ENCODE results near the gene INKA2. TPM values are rescaled to one million over a fixed set of nuclear protein-coding genes. Genes with fewer than 3 reads are reported as not detected.

Gene INKA2
- total and polyA plus RNA-seq, 2 donors (not counting 1 experiment from before 2014, with no cell fraction given), result 3.5 to 25.4 TPM

DNA sequence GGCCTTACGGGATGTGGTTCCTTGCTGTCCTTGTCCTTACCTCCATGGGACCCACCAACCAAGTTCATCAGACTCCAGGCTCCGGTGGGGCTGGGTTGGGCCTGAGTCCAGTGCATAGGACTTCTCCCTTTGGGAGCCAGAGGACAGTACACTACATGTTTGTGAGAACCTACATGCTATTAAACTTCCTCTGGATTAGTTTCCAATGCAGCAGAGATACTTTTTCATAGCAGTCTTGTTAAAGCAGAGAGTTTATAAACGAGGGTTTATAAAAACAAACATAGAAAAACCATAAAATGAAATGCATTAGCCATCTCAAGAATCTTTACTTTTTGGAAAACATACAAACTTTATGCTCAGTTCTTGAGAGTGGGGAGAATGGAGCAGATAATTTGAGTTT, 33.4 kb downstream of the INKA2 start:
- TF ChIP-seq, protein P1, sequence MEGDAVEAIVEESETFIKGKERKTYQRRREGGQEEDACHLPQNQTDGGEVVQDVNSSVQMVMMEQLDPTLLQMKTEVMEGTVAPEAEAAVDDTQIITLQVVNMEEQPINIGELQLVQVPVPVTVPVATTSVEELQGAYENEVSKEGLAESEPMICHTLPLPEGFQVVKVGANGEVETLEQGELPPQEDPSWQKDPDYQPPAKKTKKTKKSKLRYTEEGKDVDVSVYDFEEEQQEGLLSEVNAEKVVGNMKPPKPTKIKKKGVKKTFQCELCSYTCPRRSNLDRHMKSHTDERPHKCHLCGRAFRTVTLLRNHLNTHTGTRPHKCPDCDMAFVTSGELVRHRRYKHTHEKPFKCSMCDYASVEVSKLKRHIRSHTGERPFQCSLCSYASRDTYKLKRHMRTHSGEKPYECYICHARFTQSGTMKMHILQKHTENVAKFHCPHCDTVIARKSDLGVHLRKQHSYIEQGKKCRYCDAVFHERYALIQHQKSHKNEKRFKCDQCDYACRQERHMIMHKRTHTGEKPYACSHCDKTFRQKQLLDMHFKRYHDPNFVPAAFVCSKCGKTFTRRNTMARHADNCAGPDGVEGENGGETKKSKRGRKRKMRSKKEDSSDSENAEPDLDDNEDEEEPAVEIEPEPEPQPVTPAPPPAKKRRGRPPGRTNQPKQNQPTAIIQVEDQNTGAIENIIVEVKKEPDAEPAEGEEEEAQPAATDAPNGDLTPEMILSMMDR (conservative IDR thresholded peaks at IDR 0.05 in 1 of 2, IDR thresholded peaks at IDR 0.05 in 1 of 2; ENCODE audit: low read depth in 1 of 2, low read length in 2 of 2), result no peak
- TF ChIP-seq EZH2 (IDR thresholded peaks at IDR 0.05; ENCODE audit: low read length, missing control alignments), result no peak
- H4K20me1 ChIP-seq (ENCODE audit: control insufficient read depth, extremely low read depth, insufficient read depth, low read length), result no peaks in the 10 kb centered on the region
- no peak overlapping the region for H2AFZ ChIP-seq (ENCODE audit: low read length)
- no peaks in the 10 kb centered on the region for H3K9me3 ChIP-seq (ENCODE audit: control insufficient read depth, insufficient read depth, low read depth, low read length)
- no peak overlapping the region for H3K4me3 ChIP-seq (replicated peaks in 1 of 4; ENCODE audit: control extremely low read depth in 1 of 4, insufficient read depth in 1 of 4, low read depth in 3 of 4, low read length in 4 of 4)
- H3K9ac ChIP-seq (ENCODE audit: insufficient read depth, low read length), result no peak overlapping the region
- H3K36me3 ChIP-seq (ENCODE audit: control insufficient read depth, insufficient read depth, low read length), result peaks cover 3% of the 10 kb centered on the region
- H3K4me1 ChIP-seq (ENCODE audit: control insufficient read depth, extremely low read depth, insufficient read depth, low read length), result peaks cover 16% of the 10 kb centered on the region
- H3K27ac ChIP-seq (ENCODE audit: insufficient read depth, low read length), result peak overlapping the region; percentile 35
- H3K4me2 ChIP-seq (ENCODE audit: extremely low read depth, insufficient read depth, low read length), result no peak overlapping the region
- H3K79me2 ChIP-seq (ENCODE audit: control insufficient read depth, insufficient read depth, low read length), result no peaks in the 10 kb centered on the region
- no peaks in the 10 kb centered on the region for H3K27me3 ChIP-seq (ENCODE audit: control insufficient read depth, insufficient read depth, low read length)
- peak in 1 of 2 donors; percentile 39 for DNase-seq (ENCODE audit: low read depth in 2 of 2)

DNA sequence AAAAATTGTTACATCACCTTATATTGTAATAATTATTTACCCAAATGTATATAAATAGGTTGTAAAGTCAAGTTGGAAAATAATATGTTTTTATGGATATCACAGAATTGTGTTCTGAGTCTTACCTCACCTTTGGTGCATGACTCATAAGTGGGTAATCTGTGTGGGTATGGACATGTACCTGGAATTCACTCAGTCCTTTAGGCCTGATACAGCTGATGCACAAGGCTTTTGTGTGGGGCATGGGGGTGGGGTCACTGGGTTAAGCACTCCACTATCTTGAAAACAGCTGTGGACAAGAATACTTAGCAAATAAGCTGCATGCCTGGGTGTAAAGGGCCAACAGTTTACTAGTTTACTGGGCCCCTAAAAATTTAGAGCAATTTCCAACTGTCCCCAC, 34.4 kb downstream of the INKA2 start:
- Histone ChIP-seq H4K20me1 (ENCODE audit: control insufficient read depth, extremely low read depth, insufficient read depth, low read length) (no peaks in the 10 kb centered on the region), H3K9ac (ENCODE audit: insufficient read depth, low read length) (no peak overlapping the region), H3K4me2 (ENCODE audit: extremely low read depth, insufficient read depth, low read length) (no peak overlapping the region), H2AFZ (ENCODE audit: low read length) (no peak overlapping the region), H3K36me3 (ENCODE audit: control insufficient read depth, insufficient read depth, low read length) (peaks cover 6% of the 10 kb centered on the region), H3K27ac (ENCODE audit: insufficient read depth, low read length) (no peak overlapping the region), H3K79me2 (ENCODE audit: control insufficient read depth, insufficient read depth, low read length) (no peaks in the 10 kb centered on the region), H3K4me1 (ENCODE audit: control insufficient read depth, extremely low read depth, insufficient read depth, low read length) (peaks cover 16% of the 10 kb centered on the region), H3K9me3 (ENCODE audit: control insufficient read depth, insufficient read depth, low read depth, low read length) (no peaks in the 10 kb centered on the region), H3K4me3 (replicated peaks in 1 of 4; ENCODE audit: control extremely low read depth in 1 of 4, insufficient read depth in 1 of 4, low read depth in 3 of 4, low read length in 4 of 4) (no peak overlapping the region), H3K27me3 (ENCODE audit: control insufficient read depth, insufficient read depth, low read length) (no peaks in the 10 kb centered on the region)
- TF ChIP-seq, protein P1 (conservative IDR thresholded peaks at IDR 0.05 in 1 of 2, IDR thresholded peaks at IDR 0.05 in 1 of 2; ENCODE audit: low read depth in 1 of 2, low read length in 2 of 2), result no peak
- TF ChIP-seq EZH2 (IDR thresholded peaks at IDR 0.05; ENCODE audit: low read length, missing control alignments), result no peak
- peak in 1 of 2 donors; percentile 22 for DNase-seq (ENCODE audit: low read depth in 2 of 2)

DNA sequence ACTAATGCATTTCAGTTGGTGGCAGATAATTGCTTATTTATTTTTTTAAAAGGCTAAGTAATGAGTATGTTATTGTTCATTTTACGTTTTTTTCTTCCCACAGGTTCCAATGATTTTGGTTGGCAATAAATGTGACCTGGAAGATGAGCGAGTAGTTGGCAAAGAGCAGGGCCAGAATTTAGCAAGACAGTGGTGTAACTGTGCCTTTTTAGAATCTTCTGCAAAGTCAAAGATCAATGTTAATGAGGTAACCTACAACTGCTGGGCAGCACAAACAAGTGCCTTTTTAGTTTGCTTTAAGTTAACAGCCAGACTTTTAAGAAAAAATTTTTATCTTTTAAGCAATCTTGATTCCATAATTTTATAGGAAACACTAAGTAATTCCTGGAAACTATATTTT, 35.0 kb downstream of the INKA2 start:
- no peak overlapping the region for H2AFZ ChIP-seq (ENCODE audit: low read length)
- no peaks in the 10 kb centered on the region for H3K27me3 ChIP-seq (ENCODE audit: control insufficient read depth, insufficient read depth, low read length)
- no peaks in the 10 kb centered on the region for H4K20me1 ChIP-seq (ENCODE audit: control insufficient read depth, extremely low read depth, insufficient read depth, low read length)
- no peak overlapping the region for H3K27ac ChIP-seq (ENCODE audit: insufficient read depth, low read length)
- H3K9ac ChIP-seq (ENCODE audit: insufficient read depth, low read length), result no peak overlapping the region
- peaks cover 6% of the 10 kb centered on the region for H3K36me3 ChIP-seq (ENCODE audit: control insufficient read depth, insufficient read depth, low read length)
- no peak overlapping the region for H3K4me2 ChIP-seq (ENCODE audit: extremely low read depth, insufficient read depth, low read length)
- H3K9me3 ChIP-seq (ENCODE audit: control insufficient read depth, insufficient read depth, low read depth, low read length), result no peaks in the 10 kb centered on the region
- H3K4me1 ChIP-seq (ENCODE audit: control insufficient read depth, extremely low read depth, insufficient read depth, low read length), result peaks cover 15% of the 10 kb centered on the region
- TF ChIP-seq EZH2 (IDR thresholded peaks at IDR 0.05; ENCODE audit: low read length, missing control alignments), result no peak
- TF ChIP-seq, protein P1 (conservative IDR thresholded peaks at IDR 0.05 in 1 of 2, IDR thresholded peaks at IDR 0.05 in 1 of 2; ENCODE audit: low read depth in 1 of 2, low read length in 2 of 2), result no peak
- H3K4me3 ChIP-seq (replicated peaks in 1 of 4; ENCODE audit: control extremely low read depth in 1 of 4, insufficient read depth in 1 of 4, low read depth in 3 of 4, low read length in 4 of 4), result no peak overlapping the region
- DNase-seq (ENCODE audit: low read depth in 2 of 2), result no peak
- no peaks in the 10 kb centered on the region for H3K79me2 ChIP-seq (ENCODE audit: control insufficient read depth, insufficient read depth, low read length)

Data from fibroblast of lung (primary cell).